Liver (tissue), 9 donors: ENCODE measurements around the gene RNF220. TPM values are rescaled to one million over a fixed set of nuclear protein-coding genes. Genes with fewer than 3 reads are reported as not detected.
A peak's percentile ranks its signal among the peaks of the same experiment; 100 is the strongest.

Experiments used
- DNase-seq: peaks from one replicate; pipeline ENCODE4 v3.0.0-alpha.2; 2017; ENCODE audit warnings: low spot score
- H3K27ac ChIP-seq, 2 donors: one replicate each; pipeline ENCODE4 v1.7.0; 2013; ENCODE audit warnings: inconsistent platforms in 2 of 2, low read length in 2 of 2, control low read depth in 1 of 2, low read depth in 1 of 2, mild to moderate bottlenecking in 1 of 2
- H3K27me3 ChIP-seq, 4 donors: one replicate each; pipeline versions ENCODE4 v1.6.1 to v1.7.0; 2013; ENCODE audit warnings: low read length in 3 of 4, inconsistent platforms in 1 of 4, mild to moderate bottlenecking in 1 of 4, moderate library complexity in 1 of 4; ENCODE audit not compliant: control insufficient read depth in 4 of 4, insufficient read depth in 4 of 4
- H3K36me3 ChIP-seq, 4 donors: one replicate each; pipeline versions ENCODE4 v1.6.1 to v1.7.0; 2013; ENCODE audit warnings: low read length in 3 of 4, mild to moderate bottlenecking in 3 of 4, low read depth in 1 of 4, moderate library complexity in 1 of 4; ENCODE audit not compliant: control insufficient read depth in 4 of 4, insufficient read depth in 3 of 4
- H3K4me1 ChIP-seq, 4 donors: one replicate each; pipeline versions ENCODE4 v1.6.1 to v1.7.0; 2013; ENCODE audit warnings: low read length in 3 of 4, mild to moderate bottlenecking in 3 of 4, moderate library complexity in 1 of 4; ENCODE audit not compliant: control insufficient read depth in 4 of 4, insufficient read depth in 4 of 4
- H3K4me3 ChIP-seq, 3 donors: one replicate each; pipeline versions ENCODE4 v1.6.1 to v1.7.0; 2013; ENCODE audit warnings: low read length in 3 of 3, control low read depth in 1 of 3, low read depth in 1 of 3, mild to moderate bottlenecking in 1 of 3
- H3K9ac ChIP-seq, 2 donors: one replicate each; pipeline ENCODE4 v1.7.0; 2013; ENCODE audit warnings: low read length in 2 of 2, mild to moderate bottlenecking in 2 of 2, moderate library complexity in 2 of 2, control low read depth in 1 of 2, low read depth in 1 of 2
- H3K9me3 ChIP-seq, 4 donors: one replicate each; pipeline versions ENCODE4 v1.6.1 to v1.7.0; 2013; ENCODE audit warnings: low read length in 3 of 4; ENCODE audit not compliant: control insufficient read depth in 4 of 4
- ATF3 ChIP-seq: IDR thresholded peaks from 2 replicates; pipeline ENCODE4 v1.6.1; 2016; ENCODE audit warnings: antibody characterized with exemption
- CTCF ChIP-seq: fragments of 150-350 bp; IDR thresholded peaks from 2 replicates; pipeline ENCODE4 v1.5.1; 2017; ENCODE audit warnings: improper control_type of control experiment, low read depth, low read length; ENCODE audit not compliant: missing input control
- EGR1 ChIP-seq, 2 donors: IDR thresholded peaks; 2 replicates each; pipeline ENCODE4 v1.6.1; 2016 to 2018; ENCODE audit warnings: antibody characterized with exemption in 2 of 2, low read depth in 2 of 2
- FOXA1 ChIP-seq: IDR thresholded peaks from 2 replicates; pipeline ENCODE4 v1.6.1; 2016; ENCODE audit warnings: antibody characterized with exemption
- FOXA2 ChIP-seq: IDR thresholded peaks from 2 replicates; pipeline ENCODE4 v1.6.1; 2016; ENCODE audit warnings: antibody characterized with exemption
- GABPA ChIP-seq, 2 donors: IDR thresholded peaks in 1 of 2; conservative IDR thresholded peaks in 1 of 2; 2 replicates each; pipeline ENCODE4 v1.6.1; 2016; ENCODE audit warnings: antibody characterized with exemption in 2 of 2, mild to moderate bottlenecking in 1 of 2, moderate library complexity in 1 of 2
- HNF4A ChIP-seq, 2 donors: conservative IDR thresholded peaks; 2 replicates each; pipeline ENCODE4 v1.6.1; 2016; ENCODE audit warnings: antibody characterized with exemption in 2 of 2, mild to moderate bottlenecking in 2 of 2
- HNF4G ChIP-seq: IDR thresholded peaks from 2 replicates; pipeline ENCODE4 v1.6.1; 2016; ENCODE audit warnings: antibody characterized with exemption
- JUND ChIP-seq, 2 donors: IDR thresholded peaks; 2 replicates each; pipeline ENCODE4 v1.6.1; 2016; ENCODE audit warnings: antibody characterized with exemption in 2 of 2
- NR2F2 ChIP-seq: IDR thresholded peaks from 2 replicates; pipeline ENCODE4 v1.6.1; 2016; ENCODE audit warnings: antibody characterized with exemption
- RAD21 ChIP-seq, 2 donors: IDR thresholded peaks; 2 replicates each; pipeline ENCODE4 v1.6.1; 2016; ENCODE audit warnings: antibody characterized with exemption in 2 of 2, mild to moderate bottlenecking in 2 of 2
- REST ChIP-seq: IDR thresholded peaks from 2 replicates; pipeline ENCODE4 v1.6.1; 2016; ENCODE audit warnings: antibody characterized with exemption, mild to moderate bottlenecking
- RXRA ChIP-seq, 2 donors: IDR thresholded peaks; 2 replicates each; pipeline ENCODE4 v1.6.1; 2017 to 2018; ENCODE audit warnings: antibody characterized with exemption in 2 of 2, mild to moderate bottlenecking in 1 of 2
- SP1 ChIP-seq: IDR thresholded peaks from 2 replicates; pipeline ENCODE4 v1.6.1; 2018; ENCODE audit warnings: antibody characterized with exemption, mild to moderate bottlenecking
- TAF1 ChIP-seq: conservative IDR thresholded peaks from 2 replicates; pipeline ENCODE4 v1.6.1; 2016; ENCODE audit warnings: antibody characterized with exemption, mild to moderate bottlenecking
- YY1 ChIP-seq: IDR thresholded peaks from 2 replicates; pipeline ENCODE4 v1.6.1; 2016; ENCODE audit warnings: antibody characterized with exemption, mild to moderate bottlenecking
- WGBS: extraction: QIAGEN DNeasy Blood & Tissue Kit; methylation state at CpG from one replicate; pipeline ENCODE4 v1.1.7; 2013; 5-methylcytosine and 5-hydroxymethylcytosine counted together
- polyA plus RNA-seq, 2 donors: library from polyadenylated mRNA; stranded (reverse) in 1 of 2; unstranded in 1 of 2; fragments of 200-250 nt in 1 of 2; fragments of >200 nt in 1 of 2; fragmentation: Nextera tagmentation in 1 of 2; extraction: Ambion mirVana in 1 of 2; gene quantifications; one replicate each; pipeline versions ENCODE4 v1.2.1 to v1.2.3, GENCODE V29; 2013 to 2015
- total RNA-seq, 2 donors: library from RNA; depleted of rRNA; stranded (reverse); fragments of >200 nt; gene quantifications; one replicate each; pipeline ENCODE4 v1.2.3, GENCODE V29; 2014
- TF ChIP-seq, protein P1 (sequence below): IDR thresholded peaks from 2 replicates; pipeline ENCODE4 v1.6.1; 2016; ENCODE audit warnings: antibody characterized with exemption
- TF ChIP-seq, protein P2 (sequence below): IDR thresholded peaks from 2 replicates; pipeline ENCODE4 v1.6.1; 2016; ENCODE audit warnings: antibody characterized with exemption
- donor health status: healthy.
- donor health status: healthy.
- donor health status: healthy.
- donor health status: healthy.
- donor health status: healthy.

The RNF220 gene
- total and polyA plus RNA-seq, 4 donors: 18.2 to 35.8 (median 26.1) TPM

DNA sequence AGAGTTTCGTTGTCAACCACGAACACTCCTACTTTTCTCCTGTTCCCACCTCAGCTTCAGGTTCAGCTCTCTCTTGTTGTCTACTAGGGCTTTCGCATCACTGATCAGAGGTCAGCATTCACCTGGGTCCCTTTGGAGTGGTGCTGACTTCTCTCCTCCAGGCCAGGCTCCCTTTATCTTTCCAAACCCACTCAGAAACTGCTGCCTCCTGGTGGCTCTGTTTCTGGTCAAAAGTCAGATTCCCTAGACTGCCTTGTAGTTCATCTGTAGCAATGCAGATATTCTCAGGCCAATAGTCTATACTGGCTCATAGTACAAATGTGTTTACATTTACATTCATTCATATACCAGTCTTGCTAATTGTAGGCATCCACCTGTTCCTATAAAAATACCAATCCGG, 43.6 kb upstream of the RNF220 start:
- Histone ChIP-seq H3K27me3 (no peaks in the 10 kb centered on the region), H3K27ac (no peak overlapping the region), H3K36me3 (no peaks in the 10 kb centered on the region), H3K4me3 (no peak overlapping the region), H3K9me3 (no peaks in the 10 kb centered on the region), H3K4me1 (no peaks in the 10 kb centered on the region), H3K9ac (no peak overlapping the region)
- WGBS: 78% methylated on average over 4 of the region's 4 CpGs
- TF ChIP-seq HNF4A (conservative IDR thresholded peaks at IDR 0.05): no peak
- TF ChIP-seq EGR1 (IDR thresholded peaks at IDR 0.05; ENCODE audit: low read depth in 2 of 2): no peak
- TF ChIP-seq TAF1: no peak
- TF ChIP-seq RAD21 (IDR thresholded peaks at IDR 0.05): peak; percentile 23 to 52
- no peak for TF ChIP-seq HNF4G
- TF ChIP-seq ATF3: no peak
- no peak for TF ChIP-seq REST
- no peak for TF ChIP-seq YY1
- no peak for TF ChIP-seq GABPA (IDR thresholded peaks at IDR 0.05 in 1 of 2, conservative IDR thresholded peaks at IDR 0.05 in 1 of 2)
- TF ChIP-seq FOXA1: no peak
- TF ChIP-seq RXRA (IDR thresholded peaks at IDR 0.05): no peak
- peak; percentile 10 for TF ChIP-seq CTCF
- no peak for TF ChIP-seq JUND (IDR thresholded peaks at IDR 0.05)
- TF ChIP-seq, protein P1, sequence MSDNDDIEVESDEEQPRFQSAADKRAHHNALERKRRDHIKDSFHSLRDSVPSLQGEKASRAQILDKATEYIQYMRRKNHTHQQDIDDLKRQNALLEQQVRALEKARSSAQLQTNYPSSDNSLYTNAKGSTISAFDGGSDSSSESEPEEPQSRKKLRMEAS: no peak
- TF ChIP-seq NR2F2: no peak
- TF ChIP-seq, protein P2, sequence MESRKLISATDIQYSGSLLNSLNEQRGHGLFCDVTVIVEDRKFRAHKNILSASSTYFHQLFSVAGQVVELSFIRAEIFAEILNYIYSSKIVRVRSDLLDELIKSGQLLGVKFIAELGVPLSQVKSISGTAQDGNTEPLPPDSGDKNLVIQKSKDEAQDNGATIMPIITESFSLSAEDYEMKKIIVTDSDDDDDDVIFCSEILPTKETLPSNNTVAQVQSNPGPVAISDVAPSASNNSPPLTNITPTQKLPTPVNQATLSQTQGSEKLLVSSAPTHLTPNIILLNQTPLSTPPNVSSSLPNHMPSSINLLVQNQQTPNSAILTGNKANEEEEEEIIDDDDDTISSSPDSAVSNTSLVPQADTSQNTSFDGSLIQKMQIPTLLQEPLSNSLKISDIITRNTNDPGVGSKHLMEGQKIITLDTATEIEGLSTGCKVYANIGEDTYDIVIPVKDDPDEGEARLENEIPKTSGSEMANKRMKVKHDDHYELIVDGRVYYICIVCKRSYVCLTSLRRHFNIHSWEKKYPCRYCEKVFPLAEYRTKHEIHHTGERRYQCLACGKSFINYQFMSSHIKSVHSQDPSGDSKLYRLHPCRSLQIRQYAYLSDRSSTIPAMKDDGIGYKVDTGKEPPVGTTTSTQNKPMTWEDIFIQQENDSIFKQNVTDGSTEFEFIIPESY: no peak
- no peak for TF ChIP-seq FOXA2
- TF ChIP-seq SP1: no peak
- no peak for DNase-seq
